GM19452 (cell line): ENCODE results near the gene GAD2.

Experiments used
- ATAC-seq: cut with Tn5 transposase; IDR thresholded peaks from one replicate; pipeline ENCODE4 v1.9.1; 2021; ENCODE audit not compliant: unreplicated experiment

The GAD2 gene

DNA sequence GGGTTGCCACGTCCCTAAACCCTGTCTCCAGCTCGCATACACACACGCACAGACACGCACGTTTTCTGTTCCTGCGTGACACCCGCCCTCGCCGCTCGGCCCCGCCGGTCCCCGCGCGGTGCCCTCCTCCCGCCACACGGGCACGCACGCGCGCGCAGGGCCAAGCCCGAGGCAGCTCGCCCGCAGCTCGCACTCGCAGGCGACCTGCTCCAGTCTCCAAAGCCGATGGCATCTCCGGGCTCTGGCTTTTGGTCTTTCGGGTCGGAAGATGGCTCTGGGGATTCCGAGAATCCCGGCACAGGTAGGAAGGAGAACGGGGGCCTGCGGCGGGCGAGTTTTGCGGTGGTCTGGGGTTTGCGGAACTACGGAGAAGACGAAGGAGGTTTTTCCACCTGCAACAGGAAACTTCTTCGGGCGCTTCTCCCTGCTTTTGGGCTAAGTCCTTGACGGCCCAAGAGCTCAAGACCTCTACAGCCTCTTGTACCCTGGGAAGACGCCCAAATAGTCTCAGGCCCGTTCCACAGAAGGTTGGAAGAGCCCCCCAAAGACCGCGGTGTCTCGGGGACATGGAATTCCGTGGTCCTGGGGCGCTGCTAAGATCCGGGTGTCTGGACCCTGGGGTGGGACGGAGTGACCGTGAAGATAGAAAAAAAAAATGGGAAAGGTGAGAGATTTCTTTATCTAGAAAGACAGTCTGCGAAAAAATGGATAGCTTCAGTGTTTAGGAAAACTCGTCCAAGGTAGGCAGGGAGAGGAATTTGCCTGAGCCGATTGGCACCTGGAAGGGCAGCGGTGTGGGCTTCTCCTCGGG, at the start of gene GAD2:
TSS of gene GAD2 (plus strand) at position 190 of the 811 bp plus-strand sequence. CDS start at position 226, 36 bp downstream.
- ATAC-seq: no peak

DNA sequence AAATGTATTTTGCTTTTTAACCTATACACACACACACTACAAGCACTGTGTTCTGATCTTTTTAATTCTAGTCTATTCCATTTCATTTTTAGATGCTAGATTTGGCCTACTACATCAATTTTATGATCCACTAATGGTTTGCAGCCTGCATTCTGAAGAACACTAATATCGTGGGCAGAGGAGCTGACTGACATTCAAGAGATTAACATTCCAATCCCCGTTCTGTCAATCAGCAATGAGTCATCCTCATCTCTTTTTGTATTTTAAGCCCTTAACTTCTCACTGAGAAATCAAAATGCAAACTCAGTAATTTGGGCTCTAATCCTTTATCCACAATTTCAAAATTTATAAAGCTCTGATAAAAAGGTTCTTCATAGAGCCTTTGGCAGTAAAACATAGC, 47.1 kb upstream of the GAD2 start:
- ATAC-seq: no peak

DNA sequence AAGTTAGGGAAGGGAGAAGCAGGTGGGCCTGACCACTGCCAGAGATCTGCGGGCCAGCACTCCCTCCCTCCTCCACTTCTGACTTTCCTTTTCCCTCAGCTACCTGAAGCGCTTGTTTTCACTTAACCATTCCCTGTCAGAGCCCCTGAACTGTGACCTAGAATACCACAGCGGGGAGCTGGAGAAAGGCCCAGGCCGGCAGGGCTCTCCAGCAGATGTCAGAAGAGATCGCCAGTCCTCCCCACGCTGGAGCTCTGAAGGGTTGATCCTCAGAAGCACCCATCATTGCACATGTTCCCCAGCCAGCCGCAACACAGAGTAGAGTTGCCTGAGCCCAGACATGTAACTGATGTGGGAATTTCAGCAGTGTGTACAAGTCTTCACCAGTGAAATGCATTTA, 44.4 kb upstream of the GAD2 start:
- ATAC-seq: no peak

DNA sequence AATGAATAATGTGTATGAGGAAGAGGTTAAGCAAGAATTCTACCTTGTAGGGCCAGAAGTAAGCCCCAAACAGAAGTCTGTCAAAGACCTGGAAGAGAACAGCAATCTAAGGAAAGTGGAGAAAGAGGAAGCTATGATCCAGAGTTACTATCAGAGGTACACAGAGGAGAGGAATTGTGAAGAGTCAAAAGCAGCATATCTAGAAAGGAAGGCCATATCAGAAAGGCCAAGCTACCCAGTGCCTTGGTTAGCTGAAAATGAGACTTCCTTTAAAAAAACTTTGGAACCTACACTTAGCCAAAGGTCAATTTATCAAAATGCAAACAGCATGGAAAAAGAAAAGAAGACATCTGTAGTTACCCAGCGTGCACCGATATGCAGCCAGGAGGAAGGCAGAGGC, 42.7 kb upstream of the GAD2 start:
- ATAC-seq: no peak

DNA sequence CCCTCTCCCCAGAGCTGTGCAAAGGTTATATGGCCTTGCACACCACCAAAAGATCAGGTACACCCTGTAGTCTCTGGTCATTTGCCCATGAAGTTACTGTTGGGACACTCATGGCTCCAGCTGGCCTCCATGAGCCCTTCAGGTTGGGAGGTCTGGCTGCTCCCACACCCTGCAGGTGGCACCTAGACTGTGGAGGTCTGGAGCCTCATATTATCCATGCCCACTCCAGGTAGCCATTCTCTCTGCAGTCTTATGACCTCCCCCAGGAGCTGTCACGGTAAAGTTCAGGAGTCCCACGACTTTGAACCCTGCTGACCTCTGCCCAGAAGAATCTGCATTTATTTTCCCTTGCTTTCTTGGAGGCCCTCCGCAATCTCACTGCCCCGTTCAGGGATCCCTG, 39.2 kb upstream of the GAD2 start:
- no peak for ATAC-seq

DNA sequence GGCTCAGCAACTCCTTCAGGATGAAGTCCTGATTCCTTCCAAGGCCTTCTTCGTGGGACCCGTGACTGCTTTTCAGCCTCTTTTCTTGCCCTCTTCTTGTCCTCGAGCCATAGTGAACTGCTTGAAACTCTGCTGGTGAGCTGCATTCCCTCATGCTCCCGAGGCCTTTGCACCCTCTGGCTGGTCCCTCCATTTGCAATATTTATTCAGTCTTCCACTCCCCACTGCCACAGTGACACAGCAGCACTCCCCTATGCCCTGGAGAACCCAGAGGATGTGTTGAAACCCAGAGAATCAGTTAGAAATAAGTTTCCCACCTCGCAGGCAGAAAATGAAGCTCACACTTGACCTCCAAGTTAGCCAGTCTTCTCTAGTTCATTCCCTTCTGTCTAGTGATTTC, 22.3 kb upstream of the GAD2 start:
- ATAC-seq: no peak

DNA sequence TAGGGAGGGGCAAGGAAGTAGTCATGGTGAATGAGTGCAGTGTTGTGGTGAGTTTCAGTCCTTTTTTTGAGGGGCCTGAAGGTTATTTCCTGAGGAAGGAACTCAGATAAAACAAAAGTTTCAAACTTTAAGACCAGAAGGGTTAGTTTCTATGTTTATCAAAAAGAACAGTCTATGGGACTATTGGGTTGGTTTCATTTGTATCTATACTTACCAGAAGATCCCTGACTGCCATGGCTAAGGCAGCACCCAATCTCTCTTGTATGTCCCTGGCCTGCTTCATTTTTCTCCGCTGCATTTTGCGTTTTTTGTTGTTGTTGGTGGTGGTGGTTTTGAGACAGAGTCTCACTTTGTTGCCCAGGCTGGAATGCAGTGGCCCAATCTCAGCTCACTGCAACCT, 19.3 kb upstream of the GAD2 start:
- ATAC-seq: no peak

DNA sequence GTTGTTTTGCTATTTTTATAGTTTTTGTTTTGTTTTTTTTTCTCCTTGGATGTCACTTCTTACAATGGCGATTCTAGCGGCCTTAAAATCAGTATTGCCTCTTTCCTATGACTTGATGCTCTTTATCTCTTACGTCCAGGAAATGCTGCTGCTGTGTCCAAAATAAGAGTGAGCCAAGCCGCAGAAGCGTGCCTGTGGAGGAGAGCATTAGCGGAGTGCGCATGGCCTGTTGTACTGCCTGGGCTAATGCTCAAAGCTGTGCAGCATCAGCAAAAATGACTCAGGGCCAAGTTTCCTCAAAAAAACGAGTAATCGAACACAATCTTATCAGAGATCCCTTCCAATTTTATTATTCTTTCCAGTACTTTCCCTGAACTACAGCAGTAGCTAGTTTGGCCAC, 18.5 kb upstream of the GAD2 start:
- no peak for ATAC-seq

DNA sequence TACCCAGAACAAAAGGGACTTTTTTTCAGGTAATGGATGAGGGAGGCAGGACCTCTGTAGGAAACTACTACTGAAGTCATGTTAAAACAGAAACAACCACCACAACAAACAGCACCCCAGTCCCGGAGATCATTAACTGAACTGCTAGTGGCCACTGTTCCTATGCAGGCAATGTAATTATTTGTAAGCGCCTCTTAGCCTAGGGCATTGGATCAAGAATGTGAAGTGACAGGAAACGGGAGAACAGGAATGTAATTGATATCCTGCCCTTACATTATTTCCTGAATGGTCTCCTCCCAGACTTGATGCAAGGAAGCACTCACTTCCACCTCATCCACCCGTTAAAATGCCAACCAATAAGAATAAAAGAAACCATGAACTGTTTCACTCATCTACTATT, 16.7 kb upstream of the GAD2 start:
- no peak for ATAC-seq

DNA sequence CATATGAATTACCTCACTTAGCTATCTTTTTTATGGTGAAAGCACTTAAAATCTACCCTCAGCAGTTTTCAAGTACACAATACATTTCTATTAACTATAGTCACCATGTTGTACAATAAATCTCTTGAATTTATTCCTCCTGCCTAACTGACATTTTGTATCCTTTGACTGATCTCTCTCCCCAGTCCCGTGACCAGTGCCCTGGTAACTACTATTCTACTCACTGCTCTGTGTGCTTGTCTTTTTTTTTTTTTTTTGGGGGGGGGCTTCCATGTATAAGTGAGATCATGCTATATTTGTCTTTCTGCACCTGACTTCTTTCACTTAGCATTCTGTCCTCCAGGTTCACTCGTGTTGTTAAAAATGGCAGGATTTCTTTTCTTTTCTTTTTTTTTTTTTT, 11.4 kb upstream of the GAD2 start:
- ATAC-seq: no peak

DNA sequence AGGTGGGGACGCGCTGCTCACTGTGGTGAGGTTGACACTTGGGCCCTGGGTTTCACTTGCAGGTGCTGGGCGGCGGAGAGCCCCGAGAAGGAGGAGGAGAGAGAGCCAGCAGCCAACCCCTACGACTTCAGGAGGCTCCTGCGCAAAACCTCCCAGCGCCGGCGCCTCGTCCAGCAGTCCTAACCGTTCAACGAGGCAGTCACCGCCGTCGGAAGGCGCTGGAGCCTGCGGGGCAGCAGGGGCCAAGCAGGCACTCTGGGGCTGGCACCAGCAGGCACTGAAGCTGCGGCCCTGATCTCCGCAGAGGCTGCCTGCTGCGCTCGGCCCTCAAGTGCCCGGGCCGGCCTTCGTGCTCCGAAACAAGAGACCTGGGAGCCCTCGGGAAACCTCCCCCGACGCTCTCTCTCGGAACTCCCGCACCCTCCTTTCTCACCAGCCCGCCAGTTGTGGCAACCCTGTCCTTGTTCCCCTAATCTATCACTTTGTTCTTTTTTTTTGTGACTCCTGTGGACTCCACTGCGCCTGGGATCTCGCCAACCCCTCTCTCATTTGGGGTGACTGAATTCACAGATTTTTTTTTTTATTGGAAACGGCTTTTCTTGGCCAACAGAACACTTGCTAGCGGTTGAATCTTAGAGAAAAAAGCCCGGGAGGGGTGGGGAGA, 4.7 kb upstream of the GAD2 start:
- ATAC-seq: no peak

DNA sequence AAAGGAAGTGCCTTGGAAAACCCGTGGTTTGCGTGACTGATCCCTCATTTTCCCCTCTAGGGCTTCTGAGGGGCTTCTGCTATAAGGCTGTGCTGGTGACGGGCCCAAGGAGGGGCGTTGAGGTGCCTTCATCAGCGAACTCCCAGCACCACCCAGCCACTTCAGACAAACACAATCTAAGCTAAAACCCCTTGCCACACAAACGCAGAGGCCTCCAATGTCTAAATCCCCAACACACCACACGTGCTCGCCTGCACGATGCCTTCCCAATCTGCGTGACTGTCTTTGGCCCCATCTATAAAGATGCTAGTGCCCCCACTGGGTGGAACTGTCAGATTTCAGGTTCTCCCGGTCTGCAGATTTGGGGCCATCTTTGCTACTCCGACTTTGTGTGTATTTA, 4.1 kb upstream of the GAD2 start:
- ATAC-seq: no peak

DNA sequence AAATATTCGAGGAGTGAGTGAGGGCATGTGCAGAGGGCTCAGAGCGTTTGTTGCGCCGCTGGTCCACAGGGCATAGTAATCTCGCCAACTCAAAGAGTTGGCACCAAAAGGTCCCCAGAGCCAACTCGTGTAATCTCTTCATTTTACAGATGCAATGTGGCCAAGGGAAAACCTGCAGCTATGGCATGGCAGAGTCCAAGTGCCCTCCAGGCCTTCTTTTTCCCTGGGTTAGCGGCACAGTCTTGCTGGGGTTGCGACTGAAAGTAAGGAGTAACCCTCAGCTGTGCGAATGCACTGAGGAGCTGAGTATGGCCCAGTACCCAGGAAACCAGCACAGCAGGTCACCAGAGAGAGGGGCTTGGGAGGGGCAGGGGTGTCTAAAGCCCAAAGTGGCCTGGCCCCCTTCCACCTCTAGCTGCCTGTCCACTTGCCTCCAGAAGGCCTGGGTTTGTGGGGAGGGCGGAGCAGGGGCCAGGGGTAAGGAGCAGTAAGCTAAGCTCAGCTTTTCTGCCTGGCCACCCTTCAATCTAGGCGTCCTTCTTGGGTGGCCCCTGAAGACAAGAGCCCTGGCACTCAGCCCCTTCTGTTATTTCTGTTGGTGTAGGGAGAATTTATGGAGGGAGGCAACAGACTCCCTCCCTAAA, 3.3 kb upstream of the GAD2 start:
- ATAC-seq: no peak

DNA sequence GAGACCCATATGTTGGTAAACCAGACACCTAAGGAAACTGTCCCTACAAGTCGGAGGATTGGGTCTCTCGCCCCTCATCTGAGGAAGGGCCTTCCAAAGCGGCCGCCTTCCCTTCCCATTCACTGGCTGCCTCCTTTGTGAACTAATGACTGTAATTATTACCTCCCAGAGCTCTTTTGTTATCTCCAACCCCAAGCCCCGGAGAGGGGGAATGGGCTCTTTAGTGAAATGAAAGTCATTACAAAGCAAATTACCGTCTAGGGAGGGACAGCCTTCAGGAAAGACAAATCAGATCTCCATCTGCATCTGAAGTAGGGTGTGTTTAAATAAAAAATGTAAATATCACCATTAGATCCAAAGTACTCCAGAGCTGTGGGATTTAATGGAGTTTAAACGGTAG, 2.6 kb upstream of the GAD2 start:
- no peak for ATAC-seq

DNA sequence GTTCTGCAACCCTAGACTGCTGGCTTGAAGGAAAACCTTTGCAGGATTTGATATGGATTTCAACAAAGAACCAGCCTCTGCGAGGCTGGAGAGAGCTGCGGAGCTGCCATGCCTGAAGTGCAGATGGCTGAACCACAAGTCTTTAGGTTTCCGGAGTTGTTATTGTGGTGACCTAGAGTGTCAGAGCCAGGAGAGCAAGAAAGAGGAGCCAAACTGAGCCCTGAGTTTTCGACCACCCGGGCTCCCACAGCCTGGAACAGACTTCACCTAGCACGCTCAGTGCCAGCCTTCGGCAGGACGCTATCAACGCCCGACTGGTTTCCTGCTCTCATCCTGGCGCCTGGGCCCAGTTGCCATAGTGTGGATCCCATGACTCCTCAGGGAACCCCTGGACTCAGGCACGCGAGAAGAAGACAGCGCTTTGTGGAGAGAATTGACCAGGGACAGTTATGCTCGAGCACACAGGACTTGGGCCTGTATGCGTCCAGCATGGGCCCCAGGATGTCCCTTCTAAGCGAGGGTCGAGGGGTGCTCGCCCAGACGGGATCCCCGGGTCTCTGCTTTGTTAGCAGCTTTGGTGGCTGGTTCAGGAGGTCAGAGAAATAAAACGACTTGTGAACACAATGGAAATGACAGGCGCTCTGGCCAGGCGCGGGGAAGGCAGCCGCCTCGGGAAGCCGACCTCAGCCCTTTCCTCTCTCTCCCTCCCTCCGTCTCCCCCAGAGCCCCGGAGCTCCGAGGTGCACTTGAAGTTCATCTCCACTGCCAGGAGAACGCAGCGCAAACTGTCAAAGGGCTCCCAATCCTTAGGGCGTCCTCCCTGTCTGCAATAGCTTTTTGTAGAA, 1.8 kb upstream of the GAD2 start:
- ATAC-seq: no peak

DNA sequence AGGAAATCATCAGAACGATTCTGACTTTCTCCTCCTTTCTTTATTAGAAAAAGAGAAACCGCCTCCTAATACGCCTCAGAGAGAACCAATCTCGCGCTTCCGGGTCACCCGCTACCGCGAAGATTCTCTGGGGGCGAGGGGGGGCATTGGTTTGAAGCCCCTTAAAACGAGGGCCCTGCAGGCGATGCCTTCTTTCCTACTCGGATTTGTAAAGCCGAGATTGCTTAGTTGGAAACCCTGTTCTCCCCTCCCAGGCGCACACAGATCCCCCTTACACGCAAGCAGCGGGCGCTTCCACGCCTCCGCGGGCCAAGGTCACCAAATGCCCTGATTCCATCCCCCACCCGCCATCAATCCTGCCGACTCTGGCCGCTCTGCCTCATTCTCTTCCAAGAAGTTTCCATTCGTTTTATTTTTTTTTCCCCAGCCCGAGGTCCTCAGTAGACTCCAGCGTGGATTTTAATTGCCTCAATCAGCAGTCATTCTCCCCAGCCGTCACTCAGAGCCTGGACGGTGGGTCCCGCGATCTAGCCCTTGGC, 1.1 kb upstream of the GAD2 start:
- ATAC-seq: no peak

DNA sequence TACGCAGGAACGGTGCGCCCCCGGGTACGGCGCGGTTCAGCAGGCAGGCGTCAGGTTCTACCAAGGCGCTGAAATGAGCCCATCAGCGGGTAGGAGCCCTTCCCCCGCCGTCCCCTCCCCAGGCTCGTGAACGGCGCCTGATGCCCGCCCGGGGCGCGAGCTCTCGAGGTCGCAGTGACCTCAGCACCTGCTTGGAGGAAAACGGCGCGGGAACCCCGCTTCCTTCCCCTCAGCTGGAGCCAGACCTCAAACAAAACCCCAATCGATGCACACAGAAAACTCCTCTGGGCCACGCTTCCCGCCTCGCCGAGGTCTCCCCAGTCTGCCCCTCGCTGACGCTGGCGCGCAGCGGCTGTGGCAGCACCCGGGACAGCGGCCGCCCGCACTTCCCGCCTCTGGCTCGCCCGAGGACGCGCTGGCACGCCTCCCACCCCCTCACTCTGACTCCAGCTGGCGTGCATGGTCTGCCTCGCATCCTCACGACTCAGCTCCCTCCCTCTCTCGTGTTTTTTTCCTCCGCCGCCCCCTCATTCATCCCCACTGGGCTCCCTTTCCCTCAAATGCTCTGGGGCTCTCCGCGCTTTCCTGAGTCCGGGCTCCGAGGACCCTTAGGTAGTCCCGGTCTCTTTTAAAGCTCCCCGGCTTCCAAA, 514 bp upstream of the GAD2 start:
- no peak for ATAC-seq

DNA sequence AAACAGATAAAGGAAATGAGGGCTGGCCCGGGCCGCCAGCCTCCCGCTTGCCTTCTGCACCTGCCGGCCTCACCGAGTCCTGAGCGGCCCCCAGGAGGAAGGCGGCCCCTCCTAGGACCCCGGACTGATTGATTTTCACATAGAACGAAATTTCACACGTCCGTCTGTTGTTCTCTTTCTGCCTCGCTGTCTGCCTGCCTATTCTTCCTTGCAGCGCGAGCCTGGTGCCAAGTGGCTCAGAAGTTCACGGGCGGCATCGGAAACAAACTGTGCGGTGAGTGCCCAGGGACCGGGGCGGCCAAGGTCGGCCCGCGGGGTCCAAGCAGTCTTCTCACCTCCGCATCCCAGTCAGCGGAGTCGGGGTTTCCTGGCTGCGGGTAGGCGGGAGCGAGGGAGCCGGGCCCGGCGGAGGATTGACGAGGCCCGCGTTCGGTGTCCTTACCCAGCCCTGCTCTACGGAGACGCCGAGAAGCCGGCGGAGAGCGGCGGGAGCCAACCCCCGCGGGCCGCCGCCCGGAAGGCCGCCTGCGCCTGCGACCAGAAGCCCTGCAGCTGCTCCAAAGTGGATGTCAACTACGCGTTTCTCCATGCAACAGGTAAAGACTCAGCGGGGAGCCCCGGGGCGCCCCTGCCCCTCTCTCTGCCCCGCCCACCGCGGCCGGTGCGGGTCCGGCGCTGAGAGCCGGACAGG, 967 bp downstream of the GAD2 start:
- no peak for ATAC-seq

DNA sequence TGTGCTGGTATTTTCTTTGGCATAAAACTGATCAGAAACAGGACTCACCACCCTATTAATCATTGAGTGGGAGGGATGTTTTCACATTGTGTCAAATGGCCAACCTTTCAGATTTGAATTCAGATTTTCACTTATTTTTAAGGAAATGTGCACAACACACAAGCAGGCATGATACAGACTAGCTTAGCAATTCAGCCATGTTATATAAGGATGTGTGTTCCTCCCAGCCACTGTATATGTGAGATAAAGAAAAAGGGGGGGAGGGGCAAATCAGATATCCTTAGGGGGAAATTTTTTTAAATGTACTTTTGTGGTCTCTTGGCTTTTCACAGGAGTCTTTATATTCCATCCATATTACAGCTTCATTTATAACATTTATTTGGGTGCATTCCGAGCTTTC, 3.1 kb downstream of the GAD2 start:
- no peak for ATAC-seq

DNA sequence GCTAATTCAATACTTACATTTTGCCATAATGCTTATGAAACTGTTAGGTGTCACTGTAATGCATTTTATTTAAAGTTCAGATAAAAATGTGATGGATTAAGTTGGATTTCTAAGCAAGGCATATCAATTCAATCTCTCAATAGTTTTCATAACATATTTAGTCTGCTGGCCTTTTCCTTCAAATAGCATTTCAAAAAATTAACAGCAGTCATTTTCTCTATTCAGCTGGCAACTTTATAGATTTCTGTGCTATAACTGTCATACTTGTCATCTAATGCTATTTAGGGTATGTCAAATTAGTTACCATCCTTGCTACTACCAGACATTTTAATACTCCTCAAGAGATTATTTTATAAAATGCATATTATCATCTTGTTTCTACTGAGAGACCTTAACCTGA, 4.3 kb downstream of the GAD2 start:
- ATAC-seq: no peak
